H9 (cell line): ENCODE results near the gene GIPC3. TPM values are rescaled to one million over a fixed set of nuclear protein-coding genes. Genes with fewer than 3 reads are reported as not detected.

Experiments
- DNase-seq: peaks from one replicate; pipeline ENCODE4 v3.0.0-alpha.2; 2017
- H2AFZ ChIP-seq: one replicate; pipeline ENCODE4 v1.6.1; 2013; ENCODE audit warnings: mild to moderate bottlenecking, low read length, control low read depth, moderate library complexity
- H2AK5ac ChIP-seq: 2 replicates; pipeline ENCODE4 v1.6.1; 2013; ENCODE audit warnings: low read length, control low read depth, mixed read lengths; ENCODE audit not compliant: insufficient read length
- H2BK120ac ChIP-seq: one replicate; pipeline ENCODE4 v1.6.1; 2013; ENCODE audit warnings: low read depth, mild to moderate bottlenecking, low read length, control low read depth, inconsistent platforms; ENCODE audit not compliant: poor library complexity, severe bottlenecking
- H2BK12ac ChIP-seq: 2 replicates; pipeline ENCODE4 v1.6.1; 2013; ENCODE audit warnings: low read length, control low read depth, mixed read lengths, low read depth; ENCODE audit not compliant: insufficient read length
- H2BK15ac ChIP-seq: 2 replicates; pipeline ENCODE4 v1.6.1; 2013; ENCODE audit warnings: low read depth, low read length, control low read depth
- H2BK20ac ChIP-seq: one replicate; pipeline ENCODE4 v1.6.1; 2013; ENCODE audit warnings: low read depth, mild to moderate bottlenecking, low read length, control low read depth, inconsistent platforms; ENCODE audit not compliant: poor library complexity, severe bottlenecking
- H2BK5ac ChIP-seq: 2 replicates; pipeline ENCODE4 v1.6.1; 2013; ENCODE audit warnings: low read length, control low read depth, mixed read lengths; ENCODE audit not compliant: insufficient read length
- H3K14ac ChIP-seq: 2 replicates; pipeline ENCODE4 v1.6.1; 2013; ENCODE audit warnings: low read length, control low read depth; ENCODE audit not compliant: insufficient read depth
- H3K18ac ChIP-seq: 2 replicates; pipeline ENCODE4 v1.6.1; 2013; ENCODE audit warnings: low read depth, mild to moderate bottlenecking, mixed read lengths, low read length, control low read depth; ENCODE audit not compliant: insufficient read length
- H3K23ac ChIP-seq: 2 replicates; pipeline ENCODE4 v1.6.1; 2013; ENCODE audit warnings: low read length, control low read depth, mixed read lengths, low read depth; ENCODE audit not compliant: insufficient read length
- H3K23me2 ChIP-seq: 2 replicates; pipeline ENCODE4 v1.6.1; 2013; ENCODE audit warnings: low read depth, mild to moderate bottlenecking, mixed read lengths, low read length, control low read depth; ENCODE audit not compliant: insufficient read length, poor library complexity, severe bottlenecking
- H3K27ac ChIP-seq: 2 replicates; pipeline ENCODE4 v1.5.1; 2013; ENCODE audit warnings: low read length, control low read depth, mixed read lengths, low read depth; ENCODE audit not compliant: insufficient read length
- H3K27me3 ChIP-seq: 2 replicates; pipeline ENCODE4 v1.6.1; 2013; ENCODE audit warnings: low read length, control low read depth, inconsistent platforms; ENCODE audit not compliant: insufficient read depth
- H3K4ac ChIP-seq: 2 replicates; pipeline ENCODE4 v1.6.1; 2013; ENCODE audit warnings: low read depth, mild to moderate bottlenecking, control low read depth, inconsistent platforms, low read length, moderate library complexity
- H3K4me1 ChIP-seq: 2 replicates; pipeline ENCODE4 v1.6.1; 2013; ENCODE audit warnings: low read length, control low read depth, inconsistent platforms; ENCODE audit not compliant: insufficient read depth
- H3K4me2 ChIP-seq: 2 replicates; pipeline ENCODE4 v1.6.1; 2013; ENCODE audit warnings: low read length, control low read depth, mixed read lengths; ENCODE audit not compliant: insufficient read length, insufficient read depth
- H3K56ac ChIP-seq: 2 replicates; pipeline ENCODE4 v1.6.1; 2013; ENCODE audit warnings: low read depth, mild to moderate bottlenecking, mixed read lengths, low read length, control low read depth; ENCODE audit not compliant: insufficient read length
- H3K79me1 ChIP-seq: 2 replicates; pipeline ENCODE4 v1.6.1; 2013; ENCODE audit warnings: low read depth, mild to moderate bottlenecking, moderate library complexity, low read length, control low read depth, inconsistent platforms; ENCODE audit not compliant: insufficient read depth, poor library complexity, severe bottlenecking
- H3K79me2 ChIP-seq: 2 replicates; pipeline ENCODE4 v1.6.1; 2013; ENCODE audit warnings: low read length, control low read depth, inconsistent platforms; ENCODE audit not compliant: insufficient read depth
- H3K9ac ChIP-seq: 2 replicates; pipeline ENCODE4 v1.6.1; 2013; ENCODE audit warnings: low read length, control low read depth, mixed read lengths; ENCODE audit not compliant: insufficient read length; ENCODE audit errors: extremely low read depth
- H3K9me3 ChIP-seq: one replicate; pipeline ENCODE4 v1.6.1; 2013; ENCODE audit warnings: low read depth, low read length, inconsistent platforms; ENCODE audit not compliant: control insufficient read depth
- H3T11ph ChIP-seq: one replicate; pipeline ENCODE4 v1.6.1; 2013; ENCODE audit warnings: mild to moderate bottlenecking, low read length, control low read depth, inconsistent platforms
- H4K20me1 ChIP-seq: one replicate; pipeline ENCODE4 v1.6.1; 2013; ENCODE audit not compliant: control insufficient read depth, insufficient read length, insufficient read depth
- H4K5ac ChIP-seq: 2 replicates; pipeline ENCODE4 v1.6.1; 2013; ENCODE audit warnings: low read depth, mild to moderate bottlenecking, mixed read lengths, low read length, control low read depth; ENCODE audit not compliant: insufficient read length
- H4K8ac ChIP-seq: replicated peaks from 2 replicates; pipeline ENCODE4 v1.6.1; 2013; ENCODE audit warnings: low read length, control low read depth, mixed read lengths, low read depth; ENCODE audit not compliant: insufficient read length
- H4K91ac ChIP-seq: 2 replicates; pipeline ENCODE4 v1.6.1; 2013; ENCODE audit warnings: low read depth, mild to moderate bottlenecking, moderate library complexity, mixed read lengths, low read length, control low read depth; ENCODE audit not compliant: insufficient read length
- H3K27ac Mint-ChIP-seq, 3 experiments: 2 replicates in 2 of 3; 3 replicates in 1 of 3; pipeline ENCODE4 v1.8.0; 2020 to 2021; ENCODE audit warnings: mixed read lengths in 3 of 3, mild to moderate bottlenecking in 1 of 3, moderate library complexity in 1 of 3
- H3K27me3 Mint-ChIP-seq: 2 replicates; pipeline ENCODE4 v1.8.0; 2021; ENCODE audit warnings: low read depth, mild to moderate bottlenecking, moderate library complexity, mixed read lengths
- H3K36me3 Mint-ChIP-seq, 3 experiments: 2 replicates in 2 of 3; 3 replicates in 1 of 3; pipeline ENCODE4 v1.8.0; 2020 to 2021; ENCODE audit warnings: low read depth in 3 of 3, mixed read lengths in 3 of 3; ENCODE audit not compliant: insufficient read depth in 1 of 3
- H3K4me1 Mint-ChIP-seq, 2 experiments: 2 replicates each; pipeline ENCODE4 v1.8.0; 2020; ENCODE audit warnings: mixed read lengths in 2 of 2
- H3K4me3 Mint-ChIP-seq, 2 experiments: 2 replicates in 1 of 2; 3 replicates in 1 of 2; pipeline ENCODE4 v1.8.0; 2020 to 2021; ENCODE audit warnings: mild to moderate bottlenecking in 2 of 2, mixed read lengths in 2 of 2, moderate library complexity in 1 of 2
- H3K9me3 Mint-ChIP-seq, 2 experiments: 2 replicates in 1 of 2; 3 replicates in 1 of 2; pipeline ENCODE4 v1.8.0; 2020; ENCODE audit warnings: mild to moderate bottlenecking in 2 of 2, mixed read lengths in 2 of 2, moderate library complexity in 1 of 2
- WGBS: extraction: QIAGEN DNeasy Blood & Tissue Kit; methylation state at CpG from one replicate; pipeline ENCODE4 v1.1.7; 2013; ENCODE audit warnings: missing lambda C conversion rate, low lambda C conversion rate, mixed read lengths; ENCODE audit not compliant: insufficient read length; ENCODE audit errors: extremely low coverage; 5-methylcytosine and 5-hydroxymethylcytosine counted together
- total RNA-seq: library from RNA; stranded (reverse); gene quantifications from 2 replicates; pipeline ENCODE4 v1.2.1, GENCODE V29; 2021
- TF ChIP-seq, protein P1 (sequence below): fragments of 200-600 bp; sonication (generic); conservative IDR thresholded peaks from 3 replicates; pipeline ENCODE4 v1.8.0; 2021; ENCODE audit warnings: antibody characterized with exemption, mild to moderate bottlenecking

GIPC3 gene
- total RNA-seq, 1 experiment from 2014 or later = 1.6 TPM

DNA sequence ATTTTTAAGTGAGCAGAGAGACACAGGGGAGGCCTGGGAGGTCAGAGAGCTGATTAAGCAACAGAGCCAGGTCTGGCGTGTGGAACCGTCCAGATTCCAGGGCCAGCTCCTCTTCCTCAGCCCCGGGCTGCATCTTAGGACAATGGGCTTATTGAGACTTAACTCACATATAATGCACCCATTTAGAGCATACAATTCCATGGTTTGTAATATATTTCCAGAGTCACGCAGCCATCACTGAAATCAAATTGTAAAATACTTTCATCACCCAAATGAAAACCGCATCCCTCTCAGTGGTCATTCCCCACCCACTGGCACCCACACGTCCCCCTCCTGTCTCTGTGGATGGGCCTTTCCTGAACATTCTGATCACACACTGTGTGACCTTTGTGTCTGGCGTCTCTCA, 14.7 kb upstream of the GIPC3 start:
- Mint-ChIP-seq H3K4me1 (peaks cover 9 to 14% of the 10 kb centered on the region in 2 experiments), H3K27ac (no peak overlapping the region), H3K27me3 (peaks cover 8% of the 10 kb centered on the region), H3K4me3 (no peak overlapping the region), H3K36me3 (peaks cover 8 to 10% (median 9%) of the 10 kb centered on the region in 3 experiments), H3K9me3 (no peaks in the 10 kb centered on the region; a peak in 1 of 5 replicates)
- H2BK5ac ChIP-seq = no peak overlapping the region
- H4K20me1 ChIP-seq = no peaks in the 10 kb centered on the region
- H3K23me2 ChIP-seq = no peaks in the 10 kb centered on the region
- H2BK120ac ChIP-seq = no peak overlapping the region
- no peak overlapping the region for H3T11ph ChIP-seq
- H2AK5ac ChIP-seq = no peak overlapping the region
- no peak overlapping the region for H2BK15ac ChIP-seq
- no peak overlapping the region for H4K91ac ChIP-seq
- no peak overlapping the region for H3K23ac ChIP-seq
- H2BK12ac ChIP-seq = no peak overlapping the region
- no peak overlapping the region for H4K5ac ChIP-seq
- H3K27me3 ChIP-seq = no peaks in the 10 kb centered on the region
- H4K8ac ChIP-seq = no peak overlapping the region
- H2BK20ac ChIP-seq = no peak overlapping the region
- H3K14ac ChIP-seq = no peak overlapping the region
- no peak overlapping the region for H2AFZ ChIP-seq
- H3K4me1 ChIP-seq = no peaks in the 10 kb centered on the region
- TF ChIP-seq, protein P1, sequence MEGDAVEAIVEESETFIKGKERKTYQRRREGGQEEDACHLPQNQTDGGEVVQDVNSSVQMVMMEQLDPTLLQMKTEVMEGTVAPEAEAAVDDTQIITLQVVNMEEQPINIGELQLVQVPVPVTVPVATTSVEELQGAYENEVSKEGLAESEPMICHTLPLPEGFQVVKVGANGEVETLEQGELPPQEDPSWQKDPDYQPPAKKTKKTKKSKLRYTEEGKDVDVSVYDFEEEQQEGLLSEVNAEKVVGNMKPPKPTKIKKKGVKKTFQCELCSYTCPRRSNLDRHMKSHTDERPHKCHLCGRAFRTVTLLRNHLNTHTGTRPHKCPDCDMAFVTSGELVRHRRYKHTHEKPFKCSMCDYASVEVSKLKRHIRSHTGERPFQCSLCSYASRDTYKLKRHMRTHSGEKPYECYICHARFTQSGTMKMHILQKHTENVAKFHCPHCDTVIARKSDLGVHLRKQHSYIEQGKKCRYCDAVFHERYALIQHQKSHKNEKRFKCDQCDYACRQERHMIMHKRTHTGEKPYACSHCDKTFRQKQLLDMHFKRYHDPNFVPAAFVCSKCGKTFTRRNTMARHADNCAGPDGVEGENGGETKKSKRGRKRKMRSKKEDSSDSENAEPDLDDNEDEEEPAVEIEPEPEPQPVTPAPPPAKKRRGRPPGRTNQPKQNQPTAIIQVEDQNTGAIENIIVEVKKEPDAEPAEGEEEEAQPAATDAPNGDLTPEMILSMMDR = no peak
- no peak overlapping the region for H3K56ac ChIP-seq
- no peak overlapping the region for H3K4me2 ChIP-seq
- H3K79me1 ChIP-seq = no peaks in the 10 kb centered on the region
- no CpG with 5 or more reads among the region's 7 CpGs for WGBS
- no peaks in the 10 kb centered on the region for H3K79me2 ChIP-seq
- no peak overlapping the region for H3K18ac ChIP-seq
- no peaks in the 10 kb centered on the region for H3K9me3 ChIP-seq
- no peak overlapping the region for H3K9ac ChIP-seq
- DNase-seq = no peak
- no peak overlapping the region for H3K4ac ChIP-seq
- no peak overlapping the region for H3K27ac ChIP-seq
